GM18507 (cell line): ENCODE data around the gene TBC1D8.

ENCODE experiments used
- DNase-seq: peaks from one replicate; pipeline ENCODE4 v3.0.0; 2011; ENCODE audit warnings: low read depth; ENCODE audit not compliant: insufficient read length; ENCODE audit errors: extremely low spot score
- FAIRE-seq: peaks from 2 replicates; lab custom pipeline; 2011; peaks lifted over from hg19 to GRCh38; lab: Jason Lieb, UNC

Gene TBC1D8

GRCh38 chr2:101115664-101116063 is 35.5 kb downstream of the TBC1D8 start:
- no peak for FAIRE-seq
- no peak for DNase-seq

GRCh38 chr2:101114815-101115214 is 36.4 kb downstream of the TBC1D8 start:
- FAIRE-seq (no peak), DNase-seq (no peak)

GRCh38 chr2:101114268-101114783 is 36.9 kb downstream of the TBC1D8 start:
- FAIRE-seq, result no peak

GRCh38 chr2:101113441-101114267 is 37.5 kb downstream of the TBC1D8 start:
- FAIRE-seq, result no peak
- no peak for DNase-seq

More at GRCh38 chr2:101114268-101114783, 36.9 kb downstream of the TBC1D8 start:
- no peak for DNase-seq

GRCh38 chr2:101112772-101113157 is 38.4 kb downstream of the TBC1D8 start:
- FAIRE-seq, result no peak
- DNase-seq, result no peak

- no peak for FAIRE-seq
- DNase-seq, result no peak
Measured at GRCh38 chr2:101111917-101112771, 39.0 kb downstream of the TBC1D8 start.

- no peak for FAIRE-seq
- no peak for DNase-seq
Measured at GRCh38 chr2:101111262-101111838, 39.8 kb downstream of the TBC1D8 start.

GRCh38 chr2:101109451-101110118 is 41.6 kb downstream of the TBC1D8 start:
- FAIRE-seq (no peak), DNase-seq (no peak)

GRCh38 chr2:101108357-101108756 is 42.8 kb downstream of the TBC1D8 start:
- FAIRE-seq (no peak), DNase-seq (no peak)

- FAIRE-seq (no peak), DNase-seq (no peak)
Measured at GRCh38 chr2:101107241-101107640, 43.9 kb downstream of the TBC1D8 start.

- DNase-seq, result no peak
- FAIRE-seq, result no peak
Measured at GRCh38 chr2:101106453-101107181, 44.6 kb downstream of the TBC1D8 start.

GRCh38 chr2:101105654-101106053 is 45.5 kb downstream of the TBC1D8 start:
- no peak for DNase-seq
- FAIRE-seq, result no peak

GRCh38 chr2:101097638-101098037 is 53.5 kb downstream of the TBC1D8 start:
- no peak for FAIRE-seq

GRCh38 chr2:101096619-101097142 is 54.5 kb downstream of the TBC1D8 start:
- DNase-seq (no peak), FAIRE-seq (no peak)

More at GRCh38 chr2:101097638-101098037, 53.5 kb downstream of the TBC1D8 start:
- no peak for DNase-seq

GRCh38 chr2:101094351-101094750 is 56.8 kb downstream of the TBC1D8 start:
- no peak for FAIRE-seq
- DNase-seq, result no peak

GRCh38 chr2:101089942-101090799 is 61.0 kb downstream of the TBC1D8 start:
- no peak for DNase-seq
- FAIRE-seq, result no peak

- FAIRE-seq, result peak; percentile 48
- DNase-seq, result peak; percentile 28
Measured at GRCh38 chr2:101089419-101089818, 61.8 kb downstream of the TBC1D8 start.

GRCh38 chr2:101087638-101088037 is 63.5 kb downstream of the TBC1D8 start:
- DNase-seq (no peak), FAIRE-seq (no peak)
